GM12865 (cell line): ENCODE data around the gene ADD2.

Experiments used
- DNase-seq: peaks from one replicate; pipeline ENCODE4 v3.0.0; 2010; ENCODE audit warnings: low read depth
- H3K4me3 ChIP-seq: 2 replicates; pipeline ENCODE4 v1.5.1; 2011; ENCODE audit warnings: mild to moderate bottlenecking, low read depth, low read length, control low read depth
- CTCF ChIP-seq: IDR thresholded peaks from 2 replicates; pipeline ENCODE4 v1.5.1; 2011; ENCODE audit warnings: low read length, control low read depth, low read depth, inconsistent platforms; ENCODE audit not compliant: insufficient read depth; ENCODE audit errors: missing control alignments

ADD2 gene

GRCh38 chr2:70759446-70759845 lies 8.6 kb downstream of the ADD2 start:
- no peak for TF ChIP-seq CTCF
- DNase-seq, result no peak
- H3K4me3 ChIP-seq, result no peak overlapping the region

GRCh38 chr2:70757966-70758365 lies 10.0 kb downstream of the ADD2 start:
- DNase-seq, result no peak
- TF ChIP-seq CTCF, result no peak
- no peak overlapping the region for H3K4me3 ChIP-seq

GRCh38 chr2:70757360-70757759 lies 10.6 kb downstream of the ADD2 start:
- TF ChIP-seq CTCF, result no peak
- H3K4me3 ChIP-seq, result no peak overlapping the region
- no peak for DNase-seq

GRCh38 chr2:70756128-70756527 lies 11.9 kb downstream of the ADD2 start:
- TF ChIP-seq CTCF, result no peak
- DNase-seq, result no peak
- H3K4me3 ChIP-seq, result no peak overlapping the region

GRCh38 chr2:70753902-70754301 lies 14.1 kb downstream of the ADD2 start:
- H3K4me3 ChIP-seq, result no peak overlapping the region

GRCh38 chr2:70753031-70753430 lies 15.0 kb downstream of the ADD2 start:
- no peak overlapping the region for H3K4me3 ChIP-seq
- no peak for DNase-seq
- no peak for TF ChIP-seq CTCF

More at GRCh38 chr2:70753902-70754301, 14.1 kb downstream of the ADD2 start:
- DNase-seq, result no peak
- no peak for TF ChIP-seq CTCF

- H3K4me3 ChIP-seq, result no peak overlapping the region
- TF ChIP-seq CTCF, result no peak
- DNase-seq, result no peak
These were observed 15.6 kb downstream of the ADD2 start for GRCh38 chr2:70752396-70752795.
